Measurements from ENCODE around the gene SYT14. TPM values are rescaled to one million over a fixed set of nuclear protein-coding genes. Genes with fewer than 3 reads are reported as not detected.

The SYT14 gene
- total RNA-seq, 1 experiment from 2014 or later: 10.3 TPM

DNA sequence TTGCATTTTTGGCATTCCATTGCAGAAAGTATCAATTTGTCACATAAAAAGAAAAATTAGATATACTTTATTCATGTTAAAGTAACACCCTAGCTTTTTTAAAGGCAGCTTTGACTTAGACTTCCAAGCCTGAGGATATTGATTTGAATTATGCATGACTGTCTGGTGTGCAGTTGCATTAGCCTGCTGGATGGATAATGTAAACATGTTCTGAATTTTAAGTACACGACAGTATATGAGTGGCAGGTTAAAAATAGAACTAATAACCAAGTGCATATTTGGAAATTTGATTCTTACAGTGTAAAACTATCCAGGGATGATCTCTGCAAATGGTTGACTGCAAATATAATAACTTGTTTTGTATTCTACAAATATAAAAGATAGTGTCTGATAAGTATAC, 124.0 kb downstream of the SYT14 start:
- no peaks in the 10 kb centered on the region for H3K4me1 ChIP-seq (ENCODE audit: insufficient read depth, low read length)
- H4K8ac ChIP-seq (replicated peaks; ENCODE audit: insufficient read length, low read depth, low read length): no peak overlapping the region
- WGBS (ENCODE audit: extremely low coverage, insufficient read length, low lambda C conversion rate): no CpG with 5 or more reads among the region's 1 CpG
- H3K27ac Mint-ChIP-seq: no peak overlapping the region
- H3K4ac ChIP-seq (ENCODE audit: low read depth, low read length): no peak overlapping the region
- no peak overlapping the region for H2BK120ac ChIP-seq (ENCODE audit: low read depth, low read length, poor library complexity, severe bottlenecking)
- 0 out of 5 replicates have a peak, but pooled peaks cover 0 to 4% of the 10 kb centered on the region in 2 experiments for H3K9me3 Mint-ChIP-seq
- H2BK5ac ChIP-seq (ENCODE audit: insufficient read length, low read length): no peak overlapping the region
- no peak overlapping the region for H3K4me3 Mint-ChIP-seq
- no peaks in the 10 kb centered on the region for H4K20me1 ChIP-seq (ENCODE audit: control insufficient read depth, insufficient read depth, insufficient read length)
- no peak overlapping the region for H2AFZ ChIP-seq (ENCODE audit: low read length)
- H3T11ph ChIP-seq (ENCODE audit: low read length): no peak overlapping the region
- no peak overlapping the region for H4K5ac ChIP-seq (ENCODE audit: insufficient read length, low read depth, low read length)
- H3K27me3 ChIP-seq (ENCODE audit: insufficient read depth, low read length): no peaks in the 10 kb centered on the region
- no peak overlapping the region for H3K23ac ChIP-seq (ENCODE audit: insufficient read length, low read depth, low read length)
- no peaks in the 10 kb centered on the region for H3K9me3 ChIP-seq (ENCODE audit: control insufficient read depth, low read depth, low read length)
- H3K18ac ChIP-seq (ENCODE audit: insufficient read length, low read depth, low read length): no peak overlapping the region
- no peak for DNase-seq
- peaks cover 2 to 11% (median 3%) of the 10 kb centered on the region in 3 experiments; a peak in 4 of 7 replicates for H3K36me3 Mint-ChIP-seq (ENCODE audit: insufficient read depth in 1 of 3, low read depth in 3 of 3)
- no peak overlapping the region for H3K9ac ChIP-seq (ENCODE audit: extremely low read depth, insufficient read length, low read length)
- H2BK20ac ChIP-seq (ENCODE audit: low read depth, low read length, poor library complexity, severe bottlenecking): no peak overlapping the region
- no peak overlapping the region for H2BK15ac ChIP-seq (ENCODE audit: low read depth, low read length)
- no peaks in the 10 kb centered on the region for H3K27me3 Mint-ChIP-seq (ENCODE audit: low read depth)
- TF ChIP-seq, protein P1, sequence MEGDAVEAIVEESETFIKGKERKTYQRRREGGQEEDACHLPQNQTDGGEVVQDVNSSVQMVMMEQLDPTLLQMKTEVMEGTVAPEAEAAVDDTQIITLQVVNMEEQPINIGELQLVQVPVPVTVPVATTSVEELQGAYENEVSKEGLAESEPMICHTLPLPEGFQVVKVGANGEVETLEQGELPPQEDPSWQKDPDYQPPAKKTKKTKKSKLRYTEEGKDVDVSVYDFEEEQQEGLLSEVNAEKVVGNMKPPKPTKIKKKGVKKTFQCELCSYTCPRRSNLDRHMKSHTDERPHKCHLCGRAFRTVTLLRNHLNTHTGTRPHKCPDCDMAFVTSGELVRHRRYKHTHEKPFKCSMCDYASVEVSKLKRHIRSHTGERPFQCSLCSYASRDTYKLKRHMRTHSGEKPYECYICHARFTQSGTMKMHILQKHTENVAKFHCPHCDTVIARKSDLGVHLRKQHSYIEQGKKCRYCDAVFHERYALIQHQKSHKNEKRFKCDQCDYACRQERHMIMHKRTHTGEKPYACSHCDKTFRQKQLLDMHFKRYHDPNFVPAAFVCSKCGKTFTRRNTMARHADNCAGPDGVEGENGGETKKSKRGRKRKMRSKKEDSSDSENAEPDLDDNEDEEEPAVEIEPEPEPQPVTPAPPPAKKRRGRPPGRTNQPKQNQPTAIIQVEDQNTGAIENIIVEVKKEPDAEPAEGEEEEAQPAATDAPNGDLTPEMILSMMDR (conservative IDR thresholded peaks at IDR 0.05): no peak
- H3K4me1 Mint-ChIP-seq: no peaks in the 10 kb centered on the region
- no peak overlapping the region for H3K4me2 ChIP-seq (ENCODE audit: insufficient read depth, insufficient read length, low read length)
- no peaks in the 10 kb centered on the region for H3K79me2 ChIP-seq (ENCODE audit: insufficient read depth, low read length)
- no peak overlapping the region for H3K27ac ChIP-seq (ENCODE audit: insufficient read length, low read depth, low read length)
- no peak overlapping the region for H2BK12ac ChIP-seq (ENCODE audit: insufficient read length, low read depth, low read length)
- no peaks in the 10 kb centered on the region for H3K79me1 ChIP-seq (ENCODE audit: insufficient read depth, low read depth, low read length, poor library complexity, severe bottlenecking)
- no peak overlapping the region for H3K56ac ChIP-seq (ENCODE audit: insufficient read length, low read depth, low read length)
- no peak overlapping the region for H4K91ac ChIP-seq (ENCODE audit: insufficient read length, low read depth, low read length)
- no peak overlapping the region for H2AK5ac ChIP-seq (ENCODE audit: insufficient read length, low read length)
- no peaks in the 10 kb centered on the region for H3K23me2 ChIP-seq (ENCODE audit: insufficient read length, low read depth, low read length, poor library complexity, severe bottlenecking)
- no peak overlapping the region for H3K14ac ChIP-seq (ENCODE audit: insufficient read depth, low read length)
